ENCODE results near the gene MYLK3. TPM values are rescaled to one million over a fixed set of nuclear protein-coding genes. Genes with fewer than 3 reads are reported as not detected.

Gene MYLK3
- total RNA-seq, 1 donor from 2014 or later = 0.43 TPM

- Histone ChIP-seq H3K27ac (no peak overlapping the region), H3K36me3 (no peaks in the 10 kb centered on the region), H3K9me3 (no peaks in the 10 kb centered on the region), H3K4me3 (no peak overlapping the region), H3K4me1 (no peaks in the 10 kb centered on the region), H3K27me3 (no peaks in the 10 kb centered on the region)
- ATAC-seq = no peak
- no peak for TF ChIP-seq CTCF (IDR thresholded peaks at IDR 0.05)
- no peak for DNase-seq
- intact Hi-C loops (cut with DNase I) = no loop called here
Measured at GRCh38 chr16:46730126-46730525, 18.0 kb downstream of the MYLK3 start.

- intact Hi-C loops (cut with DNase I) = no loop called here
- no peak for DNase-seq
- ATAC-seq = no peak
- no peak for TF ChIP-seq CTCF (IDR thresholded peaks at IDR 0.05)
- no peaks in the 10 kb centered on the region for H3K9me3 ChIP-seq
- no peaks in the 10 kb centered on the region for H3K4me1 ChIP-seq
- no peaks in the 10 kb centered on the region for H3K27me3 ChIP-seq
- no peak overlapping the region for H3K4me3 ChIP-seq
- no peak overlapping the region for H3K27ac ChIP-seq
- no peaks in the 10 kb centered on the region for H3K36me3 ChIP-seq
Measured at GRCh38 chr16:46729326-46729995, 18.7 kb downstream of the MYLK3 start.

GRCh38 chr16:46728806-46729205 is 19.3 kb downstream of the MYLK3 start:
- ATAC-seq = no peak
- TF ChIP-seq CTCF (IDR thresholded peaks at IDR 0.05) = no peak
- no peak overlapping the region for H3K27ac ChIP-seq
- no peak overlapping the region for H3K4me3 ChIP-seq
- intact Hi-C loops (cut with DNase I) = no loop called here
- no peaks in the 10 kb centered on the region for H3K36me3 ChIP-seq
- H3K9me3 ChIP-seq = no peaks in the 10 kb centered on the region
- no peak for DNase-seq
- H3K4me1 ChIP-seq = no peaks in the 10 kb centered on the region
- no peaks in the 10 kb centered on the region for H3K27me3 ChIP-seq

DNA sequence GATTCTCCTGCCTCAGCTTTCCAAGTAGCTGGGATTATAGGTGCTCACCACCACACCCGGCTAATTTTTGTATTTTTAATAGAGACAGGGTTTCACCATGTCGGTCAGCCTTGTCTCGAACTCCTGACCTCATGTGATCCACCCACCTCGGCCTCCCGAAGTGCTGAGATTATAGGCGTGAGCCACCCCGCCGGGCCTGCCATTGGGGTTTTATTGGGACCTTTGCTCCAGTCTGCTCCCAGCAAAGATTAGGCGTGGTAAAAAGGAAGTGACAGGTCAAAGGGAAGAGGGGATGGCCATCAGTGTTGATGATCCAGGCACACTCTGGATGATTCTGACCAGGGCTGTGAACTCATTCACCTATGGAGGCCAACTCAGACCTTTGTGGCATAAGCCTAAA is 20.5 kb downstream of the MYLK3 start:
- Histone ChIP-seq H3K4me3 (no peak overlapping the region), H3K27ac (no peak overlapping the region), H3K36me3 (no peaks in the 10 kb centered on the region), H3K27me3 (no peaks in the 10 kb centered on the region), H3K4me1 (no peaks in the 10 kb centered on the region), H3K9me3 (no peaks in the 10 kb centered on the region)
- TF ChIP-seq CTCF (IDR thresholded peaks at IDR 0.05) = no peak
- intact Hi-C loops (cut with DNase I) = no loop called here
- DNase-seq = no peak
- ATAC-seq = no peak

DNA sequence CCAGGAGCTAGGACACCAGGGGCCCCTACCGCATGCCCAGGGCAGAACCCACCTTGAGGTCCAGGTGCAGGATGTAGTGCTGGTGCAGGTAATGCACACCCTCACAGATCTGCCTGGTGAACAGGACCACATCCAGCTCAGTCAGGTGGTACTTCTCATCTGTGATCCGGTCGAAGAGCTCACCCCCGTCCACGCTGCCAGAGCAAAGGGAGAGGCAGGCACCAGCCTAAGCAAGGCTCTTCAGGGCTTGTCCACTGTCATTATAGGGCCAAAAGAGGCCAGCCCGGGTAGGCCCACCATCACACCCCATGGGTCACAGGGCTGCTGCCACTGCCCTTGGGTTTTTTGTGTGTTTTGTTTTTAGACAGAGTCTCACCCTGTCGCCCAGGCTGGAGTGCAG is 21.0 kb downstream of the MYLK3 start:
- no peak overlapping the region for H3K27ac ChIP-seq
- no peak for DNase-seq
- intact Hi-C loops (cut with DNase I) = no loop called here
- no peak overlapping the region for H3K4me3 ChIP-seq
- TF ChIP-seq CTCF (IDR thresholded peaks at IDR 0.05) = no peak
- H3K27me3 ChIP-seq = no peaks in the 10 kb centered on the region
- H3K36me3 ChIP-seq = no peaks in the 10 kb centered on the region
- no peaks in the 10 kb centered on the region for H3K4me1 ChIP-seq
- ATAC-seq = no peak
- H3K9me3 ChIP-seq = no peaks in the 10 kb centered on the region

DNA sequence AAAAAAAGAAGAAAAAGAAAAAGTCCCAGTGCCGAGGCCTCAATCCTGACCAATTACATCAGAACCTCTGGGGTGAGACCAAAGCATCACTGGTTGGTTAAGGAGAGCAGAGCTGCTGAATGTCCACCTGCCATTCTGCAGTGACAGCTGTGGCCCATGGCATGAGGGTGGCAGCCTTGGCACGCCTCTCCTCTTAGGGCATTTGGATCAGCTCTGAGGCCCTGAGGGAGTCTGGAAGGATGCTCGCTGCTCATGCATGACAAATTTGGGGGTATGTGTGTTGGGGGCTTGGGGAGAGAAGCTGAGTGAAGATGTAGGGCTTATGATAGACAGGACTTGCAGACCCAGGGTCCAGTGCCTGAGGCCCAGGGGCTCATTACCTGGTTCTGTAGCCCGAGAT is 26.3 kb downstream of the MYLK3 start:
- intact Hi-C loops (cut with DNase I) = loop anchor here (5.0 kb wide), 1 partner anchor 200 kb away; no protein-coding TSS in a partner anchor
- DNase-seq (no peak), ATAC-seq (no peak)
- Histone ChIP-seq H3K9me3 (no peaks in the 10 kb centered on the region), H3K4me3 (no peak overlapping the region), H3K4me1 (no peaks in the 10 kb centered on the region), H3K27ac (no peak overlapping the region), H3K27me3 (no peaks in the 10 kb centered on the region), H3K36me3 (no peaks in the 10 kb centered on the region)
- no peak for TF ChIP-seq CTCF (IDR thresholded peaks at IDR 0.05)
